T-cell (primary cell): ENCODE data around the gene ERP27. TPM values are rescaled to one million over a fixed set of nuclear protein-coding genes. Genes with fewer than 3 reads are reported as not detected.

Source experiments
- ATAC-seq, 4 experiments: fragments of 200-7000 bp in 3 of 4; fragments of 150-1000 bp in 1 of 4; cut with Tn5 transposase; replicated peaks in 1 of 4; 1 replicate in 3 of 4; 2 replicates in 1 of 4; pipeline ENCODE4 v1.10.0; 2021; ENCODE audit warnings: moderate library complexity in 3 of 4, mild to moderate bottlenecking in 2 of 4, moderate number of reproducible peaks in 1 of 4
- CTCF ChIA-PET, 2 donors: fragments of 300-600 bp; sonication (Branson Sonifier 250); formaldehyde crosslinking; loops; one replicate each; lab custom pipeline; 2022; ENCODE audit warnings: antibody characterized with exemption in 2 of 2; lab: Charles Lee
- POLR2A ChIA-PET, 2 donors: fragments of 300-600 bp; sonication (Branson Sonifier 250); formaldehyde crosslinking; loops; one replicate each; lab custom pipeline; 2022; ENCODE audit warnings: antibody characterized with exemption in 2 of 2; lab: Charles Lee
- DNase-seq, 35 experiments: peaks; one replicate each; pipeline versions ENCODE4 v3.0.0 to v3.0.0-alpha.2; 2013 to 2023
- H3K27ac ChIP-seq: one replicate; pipeline ENCODE4 v1.5.1; 2013; ENCODE audit warnings: low read length
- H3K27me3 ChIP-seq, 2 experiments: replicated peaks in 1 of 2; 1 replicate in 1 of 2; 2 replicates in 1 of 2; pipeline versions ENCODE4 v1.6.1 to v1.7.0; 2013; ENCODE audit warnings: low read length in 1 of 2, mixed read lengths in 1 of 2; ENCODE audit not compliant: control insufficient read depth in 2 of 2, insufficient read depth in 2 of 2; ENCODE audit errors: extremely low read depth in 1 of 2
- H3K36me3 ChIP-seq, 2 donors: 1 replicate in 1 of 2; 2 replicates in 1 of 2; pipeline versions ENCODE4 v1.6.1 to v1.7.0; 2013; ENCODE audit warnings: low read length in 1 of 2; ENCODE audit not compliant: control insufficient read depth in 2 of 2, insufficient read depth in 1 of 2; ENCODE audit errors: extremely low read depth in 1 of 2
- H3K4me1 ChIP-seq, 2 experiments: 1 replicate in 1 of 2; 2 replicates in 1 of 2; pipeline versions ENCODE4 v1.6.1 to v1.7.0; 2013; ENCODE audit warnings: low read length in 2 of 2, mixed read lengths in 1 of 2; ENCODE audit not compliant: insufficient read depth in 2 of 2, control insufficient read depth in 1 of 2; ENCODE audit errors: extremely low read depth in 1 of 2
- H3K4me3 ChIP-seq, 2 donors: 1 replicate in 1 of 2; 2 replicates in 1 of 2; pipeline versions ENCODE4 v1.5.1 to v1.7.0; 2013; ENCODE audit warnings: mild to moderate bottlenecking in 2 of 2, low read length in 1 of 2, moderate library complexity in 1 of 2; ENCODE audit not compliant: control insufficient read depth in 1 of 2; ENCODE audit errors: extremely low read depth in 1 of 2
- H3K9me3 ChIP-seq: 2 replicates; pipeline ENCODE4 v1.7.0; 2013
- H3K27ac Mint-ChIP-seq, 2 donors: one replicate each; pipeline ENCODE4 v1.8.0; 2020 to 2021; ENCODE audit warnings: mild to moderate bottlenecking in 2 of 2, mixed read lengths in 2 of 2
- H3K27me3 Mint-ChIP-seq, 2 donors: one replicate each; pipeline ENCODE4 v1.8.0; 2021 to 2022; ENCODE audit warnings: mixed read lengths in 2 of 2
- H3K36me3 Mint-ChIP-seq: one replicate; pipeline ENCODE4 v1.8.0; 2021; ENCODE audit warnings: mixed read lengths
- H3K4me1 Mint-ChIP-seq, 3 donors: one replicate each; pipeline ENCODE4 v1.8.0; 2020 to 2022; ENCODE audit warnings: mixed read lengths in 3 of 3, mild to moderate bottlenecking in 1 of 3
- H3K4me3 Mint-ChIP-seq, 3 donors: one replicate each; pipeline ENCODE4 v1.8.0; 2020 to 2022; ENCODE audit warnings: mild to moderate bottlenecking in 3 of 3, mixed read lengths in 3 of 3, moderate library complexity in 3 of 3
- H3K9me3 Mint-ChIP-seq, 3 donors: one replicate each; pipeline ENCODE4 v1.8.0; 2020 to 2022; ENCODE audit warnings: mixed read lengths in 3 of 3
- WGBS: methylation state at CpG from one replicate; pipeline ENCODE4 v1.1.5; 2013; ENCODE audit warnings: missing lambda C conversion rate; ENCODE audit not compliant: insufficient coverage; 5-methylcytosine and 5-hydroxymethylcytosine counted together
- total RNA-seq, 35 experiments: library from RNA in 6 of 35; stranded (reverse) in 6 of 35; fragments of 120-200 nt in 1 of 35; gene quantifications; one replicate each; pipeline versions ENCODE4 v1.2.1 to v1.2.4 and lab custom pipeline; 2013 to 2026

Gene ERP27
- total RNA-seq, 5 donors from 2014 or later (not counting 1 experiment from before 2014, with no cell fraction given), result 11.1 to 21.8 (median 14.7) TPM

- Mint-ChIP-seq H3K4me3 (peak overlapping the region; percentile 82 to 97 (median 86)), H3K27me3 (no peaks in the 10 kb centered on the region), H3K4me1 (peaks cover 93 to 97% (median 96%) of the 10 kb centered on the region in 3 donors), H3K9me3 (no peaks in the 10 kb centered on the region), H3K27ac (peak overlapping the region; percentile 96 to 99), H3K36me3 (peaks cover 74% of the 10 kb centered on the region)
- peaks cover 70 to 90% of the 10 kb centered on the region in 2 experiments for H3K4me1 ChIP-seq
- ChIA-PET CTCF (interaction anchor here in 1 of 2 donors (1.5 to 2.5 kb wide), 3 partner anchors 11 to 180 kb away, joined by 4 to 8 read pairs (median 6); partner anchors contain the start of gene ARHGDIB), POLR2A (interaction anchor here in 1 of 2 donors (2.0 kb wide), 1 partner anchor 181 kb away, joined by 8 read pairs; a partner anchor contains a TSS)
- H3K27me3 ChIP-seq, result no peaks in the 10 kb centered on the region
- H3K9me3 ChIP-seq, result no peaks in the 10 kb centered on the region
- peak overlapping the region in 1 of 2 donors; percentile 46 for H3K4me3 ChIP-seq
- H3K27ac ChIP-seq, result peak overlapping the region; percentile 97
- peaks cover 0 to 70% of the 10 kb centered on the region in 2 donors for H3K36me3 ChIP-seq
- no peak for ATAC-seq
- WGBS, result 24% methylated on average over 3 of the region's 6 CpGs
- no peak for DNase-seq
Observed at GRCh38 chr12:14950982-14951746, 12.8 kb upstream of the ERP27 start.

DNA sequence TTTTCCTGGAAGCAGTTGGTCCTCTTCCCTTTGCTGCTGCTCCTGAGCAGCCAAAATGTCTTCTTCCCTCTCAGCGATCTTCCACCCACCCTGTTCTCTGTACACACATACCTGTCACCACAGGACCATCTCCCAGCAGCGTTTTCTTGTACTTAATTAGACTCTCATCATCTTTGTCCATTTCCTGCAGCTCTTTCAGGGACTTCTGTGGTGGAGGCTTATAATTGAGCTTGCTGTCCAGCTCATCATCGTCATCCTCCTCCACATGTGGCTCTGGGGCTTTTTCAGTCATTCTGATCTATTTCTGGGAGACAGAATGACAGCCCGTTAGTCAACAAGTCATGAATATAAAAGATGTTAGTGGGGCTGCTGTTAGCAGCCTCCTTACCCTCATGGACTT, 12.1 kb upstream of the ERP27 start:
- Mint-ChIP-seq H3K4me3 (peak overlapping the region; percentile 59 to 97 (median 82)), H3K27ac (peak overlapping the region; percentile 96 to 99), H3K9me3 (no peaks in the 10 kb centered on the region), H3K27me3 (no peaks in the 10 kb centered on the region), H3K4me1 (peaks cover 93 to 97% (median 97%) of the 10 kb centered on the region in 3 donors), H3K36me3 (peaks cover 77% of the 10 kb centered on the region)
- Histone ChIP-seq H3K36me3 (peaks cover 0 to 71% of the 10 kb centered on the region in 2 donors), H3K27me3 (no peaks in the 10 kb centered on the region), H3K27ac (peak overlapping the region; percentile 97), H3K4me1 (peaks cover 67 to 86% of the 10 kb centered on the region in 2 experiments), H3K9me3 (no peaks in the 10 kb centered on the region), H3K4me3 (no peak overlapping the region)
- ATAC-seq (no peak), DNase-seq (no peak)
- WGBS, result no CpG with 5 or more reads among the region's 4 CpGs
- ChIA-PET POLR2A (no interaction called here), CTCF (no interaction called here)

DNA sequence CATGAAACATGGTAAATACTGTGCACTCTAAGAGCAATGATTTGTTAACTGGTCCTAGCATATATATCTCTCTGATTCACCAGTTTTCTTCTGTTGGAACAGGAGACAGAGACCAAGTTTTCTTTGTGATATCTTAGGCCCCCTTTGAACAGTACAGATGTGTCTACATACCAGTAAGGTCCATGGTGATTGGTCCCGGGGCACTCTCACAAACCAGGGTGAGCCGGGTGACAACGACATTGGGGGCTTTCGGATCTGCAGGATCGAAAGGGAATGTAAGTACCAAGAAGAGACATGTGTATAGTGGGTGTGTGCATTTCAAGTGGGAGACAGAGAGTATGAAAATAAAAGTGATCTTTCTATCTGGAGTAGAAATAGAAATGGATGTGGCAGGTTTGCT, 11.3 kb upstream of the ERP27 start:
- 47% methylated on average over 5 of the region's 5 CpGs for WGBS
- CTCF ChIA-PET, result no interaction called here
- peaks cover 0 to 78% of the 10 kb centered on the region in 2 donors for H3K36me3 ChIP-seq
- peak overlapping the region; percentile 96 to 99 for H3K27ac Mint-ChIP-seq
- ATAC-seq (no peak), DNase-seq (no peak)
- H3K27me3 Mint-ChIP-seq, result no peaks in the 10 kb centered on the region
- H3K9me3 Mint-ChIP-seq, result no peaks in the 10 kb centered on the region
- H3K27me3 ChIP-seq, result no peaks in the 10 kb centered on the region
- no peaks in the 10 kb centered on the region for H3K9me3 ChIP-seq
- no peak overlapping the region for H3K4me3 ChIP-seq
- peaks cover 98 to 100% (median 100%) of the 10 kb centered on the region in 3 donors for H3K4me1 Mint-ChIP-seq
- H3K4me1 ChIP-seq, result peaks cover 67 to 79% of the 10 kb centered on the region in 2 experiments
- peak overlapping the region; percentile 97 for H3K27ac ChIP-seq
- H3K4me3 Mint-ChIP-seq, result peak overlapping the region; percentile 59 to 97 (median 82)
- peaks cover 80% of the 10 kb centered on the region for H3K36me3 Mint-ChIP-seq
- POLR2A ChIA-PET, result interaction anchor here in 1 of 2 donors (1.1 kb wide), 1 partner anchor 8 kb away, joined by 3 read pairs; no protein-coding TSS in a partner anchor

- Mint-ChIP-seq H3K36me3 (peaks cover 71% of the 10 kb centered on the region), H3K27me3 (no peaks in the 10 kb centered on the region), H3K4me1 (peaks cover 93 to 94% (median 94%) of the 10 kb centered on the region in 3 donors), H3K9me3 (no peaks in the 10 kb centered on the region), H3K27ac (peak overlapping the region; percentile 96 to 99), H3K4me3 (peak overlapping the region; percentile 73 to 97 (median 82))
- CTCF ChIA-PET, result interaction anchor here in 1 of 2 donors (0.6 to 1.8 kb wide), 12 partner anchors 8 to 914 kb away, joined by 3 to 7 read pairs (median 3); partner anchors contain the start of gene ARHGDIB
- H3K4me3 ChIP-seq, result peak overlapping the region; percentile 23 to 60
- no peaks in the 10 kb centered on the region for H3K27me3 ChIP-seq
- H3K36me3 ChIP-seq, result peaks cover 0 to 76% of the 10 kb centered on the region in 2 donors
- H3K27ac ChIP-seq, result peak overlapping the region; percentile 97
- WGBS, result 0% methylated on average over 2 of the region's 3 CpGs
- DNase-seq (peak in 28 of 35 experiments; percentile 42 to 87 (median 58)), ATAC-seq (peak; percentile 82 to 90 (median 88))
- POLR2A ChIA-PET, result interaction anchor here (1.1 to 2.0 kb wide), 7 partner anchors 8 to 583 kb away, joined by 3 to 12 read pairs (median 7); partner anchors contain the start of genes ARHGDIB (in 1 of the 2), ATF7IP (in 1 of the 2), C12orf60 (in 1 of the 2) and WBP11 (in 1 of the 2)
- H3K9me3 ChIP-seq, result no peaks in the 10 kb centered on the region
- H3K4me1 ChIP-seq, result peaks cover 57 to 76% of the 10 kb centered on the region in 2 experiments
Observed at GRCh38 chr12:14948672-14949071, 10.3 kb upstream of the ERP27 start.

DNA sequence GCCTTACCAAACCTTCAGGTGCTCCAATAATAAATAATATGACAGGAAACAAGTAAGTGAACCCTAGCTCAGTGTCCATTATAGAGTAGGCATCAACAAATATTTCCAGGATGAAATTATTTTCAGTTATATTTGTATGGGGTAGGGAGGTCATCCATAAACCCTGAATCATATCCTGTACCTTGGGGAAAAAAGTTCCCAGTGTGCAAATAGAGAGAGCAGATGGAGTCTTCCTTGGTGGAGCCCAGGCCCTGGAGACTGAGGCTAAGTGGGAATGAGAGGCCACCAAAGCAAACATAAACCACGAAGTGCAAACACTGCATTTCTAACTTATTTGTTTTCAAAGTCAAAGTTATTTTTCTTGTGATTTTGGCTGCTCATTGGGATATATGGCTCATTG, 8.5 kb upstream of the ERP27 start:
- DNase-seq (no peak), ATAC-seq (no peak)
- Histone ChIP-seq H3K4me1 (peaks cover 47 to 62% of the 10 kb centered on the region in 2 experiments), H3K27me3 (no peaks in the 10 kb centered on the region), H3K9me3 (no peaks in the 10 kb centered on the region), H3K4me3 (no peak overlapping the region), H3K36me3 (peaks cover 3 to 92% of the 10 kb centered on the region in 2 donors), H3K27ac (peak overlapping the region; percentile 97)
- CTCF ChIA-PET, result interaction anchor here in 1 of 2 donors (1.2 kb wide), 1 partner anchor 176 kb away, joined by 3 read pairs; a partner anchor contains a TSS
- Mint-ChIP-seq H3K4me1 (peaks cover 84 to 88% (median 86%) of the 10 kb centered on the region in 3 donors), H3K36me3 (peaks cover 75% of the 10 kb centered on the region), H3K4me3 (peak overlapping the region; percentile 10 to 97 (median 57)), H3K9me3 (no peaks in the 10 kb centered on the region), H3K27ac (peak overlapping the region; percentile 96 to 99), H3K27me3 (no peaks in the 10 kb centered on the region)
- POLR2A ChIA-PET, result interaction anchor here in 1 of 2 donors (1.8 kb wide), 1 partner anchor 10 kb away, joined by 6 read pairs; no protein-coding TSS in a partner anchor
- no CpG with 5 or more reads among the region's 1 CpG for WGBS

GRCh38 chr12:14946162-14946561, 7.8 kb upstream of the ERP27 start:
- DNase-seq (no peak), ATAC-seq (no peak)
- peak overlapping the region; percentile 97 for H3K27ac ChIP-seq
- H3K4me3 Mint-ChIP-seq, result peak overlapping the region; percentile 10 to 97 (median 14)
- peaks cover 40 to 55% of the 10 kb centered on the region in 2 experiments for H3K4me1 ChIP-seq
- CTCF ChIA-PET, result no interaction called here
- peaks cover 74% of the 10 kb centered on the region for H3K36me3 Mint-ChIP-seq
- no peaks in the 10 kb centered on the region for H3K27me3 Mint-ChIP-seq
- H3K9me3 ChIP-seq, result no peaks in the 10 kb centered on the region
- H3K4me3 ChIP-seq, result no peak overlapping the region
- WGBS, result 47% methylated on average over 2 of the region's 2 CpGs
- H3K27me3 ChIP-seq, result no peaks in the 10 kb centered on the region
- POLR2A ChIA-PET, result interaction anchor here (0.8 to 1.1 kb wide), 3 partner anchors 13 to 173 kb away, joined by 3 read pairs; no protein-coding TSS in a partner anchor
- no peaks in the 10 kb centered on the region for H3K9me3 Mint-ChIP-seq
- H3K27ac Mint-ChIP-seq, result peak overlapping the region; percentile 96 to 99
- H3K36me3 ChIP-seq, result peaks cover 3 to 94% of the 10 kb centered on the region in 2 donors
- H3K4me1 Mint-ChIP-seq, result peaks cover 78 to 82% (median 81%) of the 10 kb centered on the region in 3 donors
